Ovary (tissue), 3 donors: ENCODE data around the gene KNDC1.

Experiments used
- CTCF ChIP-seq, 3 donors: fragments of 450-650 bp in 2 of 3; fragments of 200-600 bp in 1 of 3; IDR thresholded peaks; one replicate each; pipeline versions ENCODE4 v1.5.1 to v1.8.0; 2016 to 2022; ENCODE audit warnings: antibody characterized with exemption in 3 of 3, mild to moderate bottlenecking in 1 of 3
- EP300 ChIP-seq: sonication (generic); formaldehyde crosslinking; IDR thresholded peaks from one replicate; pipeline ENCODE4 v1.6.1; 2017; ENCODE audit warnings: antibody characterized with exemption
- POLR2A ChIP-seq: fragments of 450-650 bp; IDR thresholded peaks from one replicate; pipeline ENCODE4 v1.6.1; 2017; ENCODE audit warnings: antibody characterized with exemption, mild to moderate bottlenecking, moderate library complexity
- donor health status: DM: no; HTN: no; CAD: no.

GRCh38 chr10:133124357-133125211 is 35.4 kb upstream of the KNDC1 start:
- TF ChIP-seq POLR2A, result no peak
- no peak for TF ChIP-seq CTCF (IDR thresholded peaks at IDR 0.05)
- TF ChIP-seq EP300, result no peak
